GM18861 (cell line): ENCODE data around the gene SLC38A4.

ENCODE experiments used
- ATAC-seq: cut with Tn5 transposase; IDR thresholded peaks from one replicate; pipeline ENCODE4 v1.9.1; 2021; ENCODE audit not compliant: unreplicated experiment

SLC38A4 gene

DNA sequence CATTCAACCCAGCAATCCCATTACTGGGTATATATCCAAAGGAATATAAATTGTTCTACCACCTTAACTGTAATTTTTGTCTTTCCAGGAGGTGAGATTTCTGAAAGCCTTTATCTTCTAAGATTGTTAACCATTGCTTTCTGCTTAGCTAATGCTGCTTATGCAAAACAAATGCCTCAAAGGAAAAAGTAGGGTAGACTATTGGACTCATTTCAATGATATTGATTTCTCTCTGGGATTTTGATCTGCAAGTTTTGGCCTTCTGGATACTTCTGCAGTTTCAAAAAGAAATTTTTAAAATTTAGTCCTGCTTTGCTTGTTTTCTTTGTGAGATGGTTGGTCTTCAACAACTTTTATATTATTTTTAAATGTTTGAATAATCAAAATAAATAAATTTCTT lies 108.6 kb downstream of the SLC38A4 start:
- no peak for ATAC-seq
